BLaER1 treated with 17β-estradiol and CSF1 and Interleukin-3, amounts not matched to agents 10 nM and 100 nM (cell line): ENCODE measurements around the gene G0S2.
A peak's percentile ranks its signal among the peaks of the same experiment; 100 is the strongest.

Source experiments
- H3K27ac ChIP-seq, 11 experiments: shearing (Covaris generic); formaldehyde crosslinking; 2 replicates each; pipeline ENCODE4 v1.8.1; 2022
- H3K27me3 ChIP-seq, 11 experiments: shearing (Covaris generic); formaldehyde crosslinking; 2 replicates each; pipeline ENCODE4 v1.8.1; 2022
- H3K36me3 ChIP-seq, 11 experiments: shearing (Covaris generic); formaldehyde crosslinking; 2 replicates each; pipeline ENCODE4 v1.8.1; 2022
- H3K4me1 ChIP-seq, 10 experiments: shearing (Covaris generic); formaldehyde crosslinking; 2 replicates each; pipeline ENCODE4 v1.8.1; 2022
- H3K4me2 ChIP-seq, 11 experiments: shearing (Covaris generic); formaldehyde crosslinking; 2 replicates each; pipeline ENCODE4 v1.8.1; 2022
- H3K4me3 ChIP-seq, 10 experiments: shearing (Covaris generic); formaldehyde crosslinking; 2 replicates each; pipeline ENCODE4 v1.8.1; 2022
- H3K9ac ChIP-seq, 11 experiments: shearing (Covaris generic); formaldehyde crosslinking; 2 replicates each; pipeline ENCODE4 v1.8.1; 2022
- H3K9me3 ChIP-seq, 11 experiments: shearing (Covaris generic); formaldehyde crosslinking; replicated peaks in 1 of 11; 2 replicates each; pipeline ENCODE4 v1.8.1; 2022
- H4K20me1 ChIP-seq, 11 experiments: shearing (Covaris generic); formaldehyde crosslinking; 2 replicates each; pipeline ENCODE4 v1.8.1; 2022
- Cebpa-rat ChIP-seq, 11 experiments: shearing (Covaris generic); IDR thresholded peaks; 2 replicates each; pipeline ENCODE4 v1.8.1; 2022

G0S2 gene

DNA sequence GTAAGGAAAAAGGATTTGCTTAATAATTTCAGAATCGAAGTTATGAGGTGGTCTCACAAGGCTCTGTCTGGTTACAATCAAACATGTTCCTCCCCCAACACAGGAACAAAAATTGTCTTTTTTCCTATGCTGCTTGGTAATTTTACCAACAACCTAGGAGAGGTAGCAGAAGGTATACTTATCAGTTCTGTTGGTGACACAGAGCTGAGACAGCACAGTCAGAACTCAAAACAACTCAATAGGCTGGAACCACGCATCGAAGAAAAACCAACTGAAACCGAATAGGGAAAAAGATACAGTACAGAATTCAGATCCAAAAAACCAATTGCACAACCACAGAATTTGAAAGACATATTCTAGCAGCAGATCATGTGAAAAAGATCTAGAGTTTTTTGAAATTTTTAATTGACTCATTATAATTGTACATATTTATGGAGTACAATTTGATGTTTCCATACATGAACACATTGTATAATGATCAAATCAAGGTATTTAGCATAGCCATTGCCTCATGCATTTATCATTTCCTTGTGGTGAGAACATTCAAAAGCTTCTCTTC is 3.8 kb downstream of the G0S2 start:
- peaks cover 0 to 21% (median 14%) of the 10 kb centered on the region in 10 experiments; a peak in 13 of 20 replicates for H3K4me1 ChIP-seq
- H4K20me1 ChIP-seq, result no peaks in the 10 kb centered on the region
- peaks cover 12 to 32% (median 29%) of the 10 kb centered on the region in 11 experiments; a peak in 21 of 22 replicates for H3K27me3 ChIP-seq
- H3K27ac ChIP-seq, result no peak overlapping the region
- no peak overlapping the region for H3K4me3 ChIP-seq
- no peak overlapping the region for H3K9ac ChIP-seq
- peaks cover 0 to 22% (median 16%) of the 10 kb centered on the region in 11 experiments; a peak in 20 of 22 replicates for H3K9me3 ChIP-seq
- no peak overlapping the region for H3K4me2 ChIP-seq
- H3K36me3 ChIP-seq, result no peaks in the 10 kb centered on the region
- TF ChIP-seq Cebpa-rat (IDR thresholded peaks at IDR 0.05), result no peak

DNA sequence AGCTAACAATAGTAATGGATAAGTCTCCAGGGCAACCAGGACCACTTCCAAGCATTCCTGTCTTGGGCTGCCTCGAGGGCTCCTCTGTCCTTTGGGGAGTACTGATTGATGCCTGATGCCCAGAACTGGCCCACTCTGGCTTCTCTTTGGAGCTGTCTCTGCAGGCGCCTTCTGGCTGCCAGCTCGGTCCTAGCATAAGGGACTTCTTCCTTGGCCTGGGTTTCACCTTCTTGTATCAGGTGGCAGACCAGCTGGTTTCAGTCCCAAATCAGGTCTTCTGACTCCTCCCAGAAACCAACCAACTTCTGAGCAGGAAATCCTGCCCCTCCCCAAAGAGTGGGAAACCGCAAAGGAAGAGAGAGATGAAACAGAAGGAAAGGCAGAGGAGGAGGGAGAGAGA is 10.6 kb downstream of the G0S2 start:
- Histone ChIP-seq H3K27ac (peak overlapping the region in 10 of 11 experiments; percentile 50 to 71 (median 58); a peak in 19 of 22 replicates), H4K20me1 (no peaks in the 10 kb centered on the region), H3K27me3 (no peaks in the 10 kb centered on the region), H3K4me2 (peak overlapping the region; percentile 82 to 97 (median 94)), H3K4me1 (peaks cover 52 to 64% (median 55%) of the 10 kb centered on the region in 10 experiments), H3K9me3 (peaks cover 0 to 7% (median 0%) of the 10 kb centered on the region in 11 experiments; a peak in 4 of 22 replicates), H3K36me3 (peaks cover 0 to 4% (median 0%) of the 10 kb centered on the region in 11 experiments; a peak in 1 of 22 replicates), H3K9ac (peak overlapping the region in 10 of 11 experiments; percentile 9 to 61 (median 38); a peak in 13 of 22 replicates), H3K4me3 (peak overlapping the region in 7 of 10 experiments; percentile 36 to 62 (median 52); a peak in 15 of 20 replicates)
- no peak for TF ChIP-seq Cebpa-rat (IDR thresholded peaks at IDR 0.05)

DNA sequence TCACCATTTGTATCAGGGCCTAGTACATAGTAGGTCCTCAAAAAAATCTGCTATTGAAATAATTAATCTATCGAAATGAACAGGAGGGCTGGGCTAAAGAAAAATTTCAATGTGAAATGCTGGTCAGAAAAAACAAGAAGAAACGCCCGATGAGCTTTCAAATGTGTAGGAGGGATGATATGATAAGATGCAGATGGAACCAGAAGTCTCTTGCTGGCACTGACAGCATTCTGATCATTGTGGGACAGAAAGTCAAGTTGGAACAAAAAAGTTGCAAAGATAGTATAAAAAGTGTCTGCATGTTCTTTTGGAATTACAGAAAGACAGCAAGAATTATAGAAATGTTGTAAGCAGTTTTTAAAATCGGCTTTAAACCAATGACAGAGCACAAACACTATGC is 11.1 kb downstream of the G0S2 start:
- peak overlapping the region in 7 of 10 experiments; percentile 36 to 62 (median 52); a peak in 15 of 20 replicates for H3K4me3 ChIP-seq
- peak overlapping the region in 10 of 11 experiments; percentile 9 to 61 (median 38); a peak in 12 of 22 replicates for H3K9ac ChIP-seq
- peak overlapping the region; percentile 82 to 97 (median 94); a peak in 21 of 22 replicates for H3K4me2 ChIP-seq
- H3K4me1 ChIP-seq, result peaks cover 52 to 69% (median 60%) of the 10 kb centered on the region in 10 experiments
- TF ChIP-seq Cebpa-rat (IDR thresholded peaks at IDR 0.05), result no peak
- H3K27ac ChIP-seq, result peak overlapping the region in 10 of 11 experiments; percentile 50 to 71 (median 58); a peak in 18 of 22 replicates
- no peaks in the 10 kb centered on the region for H3K27me3 ChIP-seq
- H3K9me3 ChIP-seq, result peaks cover 0 to 7% (median 0%) of the 10 kb centered on the region in 11 experiments; a peak in 1 of 22 replicates
- H3K36me3 ChIP-seq, result peaks cover 0 to 4% (median 0%) of the 10 kb centered on the region in 11 experiments; a peak in 1 of 22 replicates
- no peaks in the 10 kb centered on the region for H4K20me1 ChIP-seq

DNA sequence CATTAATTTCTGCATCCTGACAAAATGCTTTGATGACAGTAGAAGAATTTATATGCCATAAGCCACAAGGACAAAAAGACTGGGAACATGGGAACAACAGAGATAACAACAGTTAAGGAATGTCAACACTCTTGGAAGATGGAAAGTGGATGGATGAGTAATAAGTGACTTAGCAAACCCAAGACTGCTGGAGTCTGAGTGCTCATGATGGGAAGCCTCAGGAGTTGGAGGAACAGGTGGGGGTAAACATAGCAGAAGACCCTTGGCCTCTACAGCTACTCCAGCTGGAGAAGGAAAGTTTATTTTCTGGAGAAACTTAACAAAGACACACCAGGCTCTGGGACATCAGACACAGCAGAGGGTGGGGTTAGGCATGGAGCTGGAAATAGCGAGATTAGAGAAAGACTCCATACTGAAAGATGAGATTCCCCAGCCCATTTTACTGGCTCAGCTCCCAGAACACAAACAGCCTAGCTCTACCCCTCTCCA is 13.6 kb downstream of the G0S2 start:
- no peak overlapping the region for H3K9ac ChIP-seq
- H3K36me3 ChIP-seq, result peaks cover 0 to 4% (median 0%) of the 10 kb centered on the region in 11 experiments; a peak in 1 of 22 replicates
- H3K27me3 ChIP-seq, result no peaks in the 10 kb centered on the region
- peak overlapping the region in 1 of 11 experiments; percentile 71; a peak in 2 of 22 replicates for H3K27ac ChIP-seq
- TF ChIP-seq Cebpa-rat (IDR thresholded peaks at IDR 0.05), result no peak
- H3K9me3 ChIP-seq, result peaks cover 0 to 7% (median 0%) of the 10 kb centered on the region in 11 experiments; a peak in 1 of 22 replicates
- H3K4me1 ChIP-seq, result peaks cover 71 to 93% (median 84%) of the 10 kb centered on the region in 10 experiments
- H4K20me1 ChIP-seq, result no peaks in the 10 kb centered on the region
- peak overlapping the region; percentile 54 to 97 (median 94); a peak in 21 of 22 replicates for H3K4me2 ChIP-seq
- no peak overlapping the region for H3K4me3 ChIP-seq

DNA sequence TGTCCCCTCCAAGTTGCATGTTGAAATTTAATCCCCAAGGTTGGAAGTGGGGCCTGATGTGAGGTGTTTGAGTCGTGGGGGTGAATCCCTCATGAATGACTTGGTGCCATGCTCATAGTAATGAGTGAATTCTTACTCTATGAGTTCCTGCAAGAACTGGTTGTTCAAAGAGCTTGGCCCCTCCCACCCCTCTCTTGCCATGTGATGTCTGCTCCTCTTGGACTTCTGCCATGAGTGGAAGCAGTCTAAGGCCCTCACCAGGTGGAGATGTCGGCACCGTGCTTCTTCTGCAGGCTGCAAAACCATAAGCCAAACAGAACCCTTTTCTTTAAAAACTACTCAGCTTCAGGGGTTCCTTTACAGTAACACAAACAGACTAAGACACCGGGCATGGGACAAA is 14.3 kb downstream of the G0S2 start:
- Histone ChIP-seq H3K27ac (no peak overlapping the region), H3K4me1 (peaks cover 71 to 92% (median 87%) of the 10 kb centered on the region in 10 experiments), H3K9ac (no peak overlapping the region), H3K4me2 (peak overlapping the region; percentile 54 to 97 (median 94); a peak in 19 of 22 replicates), H4K20me1 (no peaks in the 10 kb centered on the region), H3K27me3 (no peaks in the 10 kb centered on the region), H3K36me3 (peaks cover 0 to 4% (median 0%) of the 10 kb centered on the region in 11 experiments; a peak in 1 of 22 replicates), H3K9me3 (peaks cover 0 to 7% (median 0%) of the 10 kb centered on the region in 11 experiments; a peak in 1 of 22 replicates), H3K4me3 (no peak overlapping the region)
- TF ChIP-seq Cebpa-rat (IDR thresholded peaks at IDR 0.05), result no peak

DNA sequence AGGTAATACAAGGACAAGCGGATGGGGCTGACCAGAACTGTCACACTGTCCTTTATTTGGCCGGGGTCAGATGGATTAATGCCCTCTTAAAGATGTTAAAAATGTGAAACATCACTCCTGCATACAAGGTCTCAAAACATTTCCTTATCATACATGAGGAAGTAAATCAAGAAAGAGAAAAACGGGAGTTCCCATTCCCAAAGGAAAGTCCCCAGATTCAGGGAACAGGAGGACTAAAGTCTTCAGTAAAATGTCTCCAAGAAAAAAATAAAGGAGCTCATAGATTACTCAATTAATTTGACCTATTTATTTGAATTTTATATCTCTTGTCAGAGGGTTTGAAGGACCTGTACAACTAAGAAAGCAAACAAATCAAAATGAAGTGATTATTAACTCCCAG is 16.0 kb downstream of the G0S2 start:
- Histone ChIP-seq H3K4me1 (peaks cover 56 to 80% (median 70%) of the 10 kb centered on the region in 10 experiments), H3K4me2 (peak overlapping the region in 8 of 11 experiments; percentile 14 to 79 (median 52); a peak in 16 of 22 replicates), H3K36me3 (peaks cover 0 to 4% (median 0%) of the 10 kb centered on the region in 11 experiments; a peak in 1 of 22 replicates), H3K27me3 (no peaks in the 10 kb centered on the region), H3K27ac (peak overlapping the region in 1 of 11 experiments; percentile 30; a peak in 1 of 22 replicates), H3K9me3 (peaks cover 0 to 7% (median 0%) of the 10 kb centered on the region in 11 experiments; a peak in 1 of 22 replicates), H4K20me1 (no peaks in the 10 kb centered on the region), H3K9ac (no peak overlapping the region), H3K4me3 (no peak overlapping the region)
- no peak for TF ChIP-seq Cebpa-rat (IDR thresholded peaks at IDR 0.05)

DNA sequence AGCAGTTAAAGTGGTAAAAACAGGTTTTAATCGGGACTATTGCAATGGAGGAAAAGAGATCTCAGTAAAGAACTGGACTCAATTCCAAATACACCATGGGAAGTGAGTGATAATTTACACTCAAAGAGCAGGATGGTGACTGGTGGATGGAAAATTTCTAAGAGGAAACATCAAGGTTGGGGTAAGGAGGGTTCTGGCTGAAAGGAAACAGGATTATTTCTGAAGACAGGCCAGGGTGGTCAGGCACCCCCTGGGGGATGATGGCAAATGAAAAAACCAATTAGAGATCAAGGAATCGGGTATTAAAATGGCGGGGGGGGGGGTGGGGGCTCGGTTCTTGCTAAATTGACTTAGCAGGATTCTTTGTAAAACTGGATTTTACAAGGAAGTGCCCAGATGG is 17.1 kb downstream of the G0S2 start:
- Histone ChIP-seq H4K20me1 (no peaks in the 10 kb centered on the region), H3K9ac (peak overlapping the region in 7 of 11 experiments; percentile 29 to 61 (median 58); a peak in 12 of 22 replicates), H3K27me3 (no peaks in the 10 kb centered on the region), H3K4me3 (no peak overlapping the region), H3K4me2 (peak overlapping the region; percentile 61 to 79 (median 72)), H3K36me3 (peaks cover 0 to 4% (median 0%) of the 10 kb centered on the region in 11 experiments; a peak in 1 of 22 replicates), H3K9me3 (peaks cover 0 to 7% (median 0%) of the 10 kb centered on the region in 11 experiments; a peak in 1 of 22 replicates), H3K4me1 (peaks cover 45 to 78% (median 59%) of the 10 kb centered on the region in 10 experiments), H3K27ac (peak overlapping the region in 10 of 11 experiments; percentile 60 to 75 (median 64); a peak in 19 of 22 replicates)
- TF ChIP-seq Cebpa-rat (IDR thresholded peaks at IDR 0.05), result no peak

DNA sequence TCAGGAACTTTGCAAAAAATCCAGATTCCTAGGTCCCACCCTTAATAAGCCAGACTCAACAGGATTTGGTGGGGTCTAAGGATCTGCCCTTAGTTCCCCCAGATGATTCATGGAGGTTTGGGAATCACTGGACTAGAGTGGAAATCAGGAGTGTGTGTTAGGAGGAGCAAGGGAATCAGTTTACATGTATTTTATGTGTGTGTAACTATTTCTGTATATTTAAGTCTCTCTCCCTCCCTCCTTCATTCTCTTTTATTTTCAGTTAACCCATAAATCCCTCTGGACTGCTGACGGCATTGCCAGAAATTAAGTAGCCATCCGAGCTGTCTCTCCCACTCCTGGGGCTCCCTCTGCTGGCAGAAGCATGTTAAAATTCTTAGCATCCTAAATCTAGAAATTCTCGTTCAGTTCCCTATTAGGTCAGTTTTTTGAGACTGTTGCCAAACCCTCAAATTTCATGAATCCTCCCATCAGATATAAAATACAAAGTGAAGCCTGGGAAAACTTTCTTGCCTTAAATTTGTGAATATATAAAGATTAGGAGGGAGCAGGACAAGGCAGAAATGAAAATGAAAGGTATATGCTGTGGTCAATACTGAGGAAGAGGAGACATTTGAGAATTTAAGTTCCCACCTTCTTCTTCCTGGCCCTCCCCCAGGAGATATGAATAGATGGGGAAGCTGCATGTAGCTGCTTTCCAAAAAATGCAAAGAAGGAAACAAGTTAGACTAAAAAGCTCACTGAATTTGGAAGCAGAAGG is 17.7 kb downstream of the G0S2 start:
- Histone ChIP-seq H3K27ac (peak overlapping the region in 10 of 11 experiments; percentile 60 to 75 (median 64); a peak in 20 of 22 replicates), H3K4me1 (peaks cover 39 to 72% (median 53%) of the 10 kb centered on the region in 10 experiments), H3K9me3 (peaks cover 0 to 7% (median 0%) of the 10 kb centered on the region in 11 experiments; a peak in 1 of 22 replicates), H3K4me2 (peak overlapping the region; percentile 58 to 79 (median 72)), H4K20me1 (no peaks in the 10 kb centered on the region), H3K36me3 (peaks cover 0 to 4% (median 0%) of the 10 kb centered on the region in 11 experiments; a peak in 1 of 22 replicates), H3K27me3 (no peaks in the 10 kb centered on the region), H3K4me3 (no peak overlapping the region), H3K9ac (peak overlapping the region in 10 of 11 experiments; percentile 16 to 61 (median 42); a peak in 15 of 22 replicates)
- no peak for TF ChIP-seq Cebpa-rat (IDR thresholded peaks at IDR 0.05)
